ENCODE results near the gene CLASP1. TPM values are rescaled to one million over a fixed set of nuclear protein-coding genes. Genes with fewer than 3 reads are reported as not detected.

The CLASP1 gene
- total and polyA plus RNA-seq, 2 donors (not counting 3 experiments of a cell fraction or from before 2014, with no cell fraction given), result 10.0 to 57.9 TPM

DNA sequence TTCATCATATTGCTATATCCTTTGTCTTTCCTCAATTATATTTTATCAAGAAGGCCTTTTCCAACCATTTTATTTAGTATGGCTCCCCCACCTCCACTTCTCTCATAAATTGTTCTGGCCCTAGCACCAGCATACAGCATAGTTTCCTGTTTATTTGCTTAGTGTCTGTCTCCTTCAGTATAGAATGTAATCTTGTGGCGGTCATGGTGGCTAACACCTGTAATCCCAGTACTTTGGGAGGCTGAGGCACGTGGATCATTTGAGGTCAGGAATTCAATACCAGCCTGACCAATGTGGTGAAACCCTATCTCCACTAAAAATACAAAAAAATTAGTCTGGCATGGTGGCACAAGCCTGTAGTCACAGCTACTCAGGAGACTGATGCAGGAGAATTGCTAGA lies 39.6 kb upstream of the CLASP1 start:
- H3K9me3 ChIP-seq (replicated peaks; ENCODE audit: control insufficient read depth, insufficient read depth, low read length), result no peaks in the 10 kb centered on the region
- no peak overlapping the region for H2AFZ ChIP-seq (ENCODE audit: low read depth, low read length)
- no peaks in the 10 kb centered on the region for H4K20me1 ChIP-seq (replicated peaks; ENCODE audit: control insufficient read depth, extremely low read depth, insufficient read depth, low read length)
- DNase-seq (ENCODE audit: low read depth, low spot score), result no peak
- dilution Hi-C loops (cut with MboI; ENCODE audit: extremely low pct_ligation_motif_present, low sequenced_read_pairs), result no loop called here
- no peak for TF ChIP-seq JUN (IDR thresholded peaks at IDR 0.05; ENCODE audit: borderline replicate concordance, insufficient read depth, insufficient read length, low read depth)
- no peak for TF ChIP-seq GATA2 (IDR thresholded peaks at IDR 0.05; ENCODE audit: insufficient read depth, insufficient read length, low read depth, low read length)
- TF ChIP-seq FOS (IDR thresholded peaks at IDR 0.05; ENCODE audit: borderline replicate concordance, insufficient read depth, low read length), result no peak
- TF ChIP-seq MYC (IDR thresholded peaks at IDR 0.05; ENCODE audit: low read depth, low read length), result no peak
- TF ChIP-seq, protein P1, sequence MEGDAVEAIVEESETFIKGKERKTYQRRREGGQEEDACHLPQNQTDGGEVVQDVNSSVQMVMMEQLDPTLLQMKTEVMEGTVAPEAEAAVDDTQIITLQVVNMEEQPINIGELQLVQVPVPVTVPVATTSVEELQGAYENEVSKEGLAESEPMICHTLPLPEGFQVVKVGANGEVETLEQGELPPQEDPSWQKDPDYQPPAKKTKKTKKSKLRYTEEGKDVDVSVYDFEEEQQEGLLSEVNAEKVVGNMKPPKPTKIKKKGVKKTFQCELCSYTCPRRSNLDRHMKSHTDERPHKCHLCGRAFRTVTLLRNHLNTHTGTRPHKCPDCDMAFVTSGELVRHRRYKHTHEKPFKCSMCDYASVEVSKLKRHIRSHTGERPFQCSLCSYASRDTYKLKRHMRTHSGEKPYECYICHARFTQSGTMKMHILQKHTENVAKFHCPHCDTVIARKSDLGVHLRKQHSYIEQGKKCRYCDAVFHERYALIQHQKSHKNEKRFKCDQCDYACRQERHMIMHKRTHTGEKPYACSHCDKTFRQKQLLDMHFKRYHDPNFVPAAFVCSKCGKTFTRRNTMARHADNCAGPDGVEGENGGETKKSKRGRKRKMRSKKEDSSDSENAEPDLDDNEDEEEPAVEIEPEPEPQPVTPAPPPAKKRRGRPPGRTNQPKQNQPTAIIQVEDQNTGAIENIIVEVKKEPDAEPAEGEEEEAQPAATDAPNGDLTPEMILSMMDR (IDR thresholded peaks at IDR 0.05; ENCODE audit: extremely low read depth in 1 of 2, insufficient read depth in 1 of 2, low read depth in 1 of 2, low read length in 2 of 2), result no peak
- TF ChIP-seq POLR2AphosphoS5 (IDR thresholded peaks at IDR 0.05; ENCODE audit: insufficient read depth, low read depth, low read length), result no peak
- TF ChIP-seq POLR2A (IDR thresholded peaks at IDR 0.05; ENCODE audit: low read depth, low read length), result no peak
- no peak for TF ChIP-seq MAX (IDR thresholded peaks at IDR 0.05; ENCODE audit: insufficient read depth, insufficient read length)
- TF ChIP-seq EZH2 (IDR thresholded peaks at IDR 0.05; ENCODE audit: borderline replicate concordance, low read depth, low read length, severe bottlenecking), result no peak
- CTCF ChIA-PET, result interaction anchor here (0.7 to 3.1 kb wide), 9 partner anchors 11 to 593 kb away, joined by 3 to 22 read pairs (median 4); partner anchors contain the start of gene RNU4ATAC
- intact Hi-C loops (cut with micrococcal nuclease), result loop anchor here (1.0 to 2.0 kb wide), 3 partner anchors 30 to 158 kb away; no protein-coding TSS in a partner anchor
- H3K9ac ChIP-seq (replicated peaks; ENCODE audit: extremely low read depth, insufficient read depth, low read length), result no peak overlapping the region
- no peak overlapping the region for H3K27ac ChIP-seq (ENCODE audit: insufficient read depth, low read depth, low read length)
- H3K4me2 ChIP-seq (ENCODE audit: insufficient read depth, low read length), result no peak overlapping the region
- H3K9me1 ChIP-seq (replicated peaks; ENCODE audit: control insufficient read depth, extremely low read depth, insufficient read depth, low read length), result no peaks in the 10 kb centered on the region
- no peak overlapping the region for H3K4me3 ChIP-seq (replicated peaks in 1 of 3; ENCODE audit: insufficient read depth in 1 of 3, low read depth in 1 of 3, low read length in 3 of 3)
- FAIRE-seq, result no peak
- POLR2A ChIA-PET, result interaction anchor here (1.8 kb wide), 1 partner anchor 157 kb away, joined by 11 read pairs; the partner anchor contains the start of gene RNU4ATAC
- H3K4me1 ChIP-seq (ENCODE audit: control insufficient read depth, extremely low read depth, insufficient read depth, low read length), result no peaks in the 10 kb centered on the region
- no TSS peak for BruUV-seq (replicated peaks)
- H3K36me3 ChIP-seq (ENCODE audit: control insufficient read depth in 2 of 2, extremely low read depth in 1 of 2, insufficient read depth in 2 of 2, low read length in 2 of 2), result no peaks in the 10 kb centered on the region
- H3K79me2 ChIP-seq (ENCODE audit: control insufficient read depth, insufficient read depth, low read length), result no peaks in the 10 kb centered on the region
- no peaks in the 10 kb centered on the region for H3K27me3 ChIP-seq (ENCODE audit: control insufficient read depth in 2 of 2, insufficient read depth in 2 of 2, low read length in 2 of 2)

Data from endothelial cell of umbilical vein (primary cell).